GM21529 (cell line): Measurements from ENCODE around the gene PCNX4.
A peak's percentile ranks its signal among the peaks of the same experiment; 100 is the strongest.

Experiments
- ATAC-seq: cut with Tn5 transposase; IDR thresholded peaks from one replicate; pipeline ENCODE4 v1.9.1; 2021; ENCODE audit not compliant: unreplicated experiment

Gene PCNX4

DNA sequence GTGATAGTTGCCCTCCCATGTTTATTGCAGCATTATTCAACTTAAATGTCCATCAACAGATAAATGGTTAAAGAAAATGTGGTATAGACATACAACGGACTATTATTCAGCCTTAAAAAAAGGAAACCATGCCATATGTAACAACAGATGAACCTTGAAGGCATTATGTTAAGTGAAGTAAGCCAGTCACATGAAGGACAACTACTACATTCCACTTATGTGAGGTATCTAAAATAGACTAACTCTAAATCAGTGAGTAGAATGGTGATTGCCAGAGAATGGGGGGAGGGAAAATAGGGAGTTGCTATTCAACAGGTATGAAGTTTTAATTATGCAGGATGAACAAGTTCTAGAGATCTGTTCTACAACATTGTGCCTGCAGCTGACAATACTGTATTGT, 10.1 kb downstream of the PCNX4 start:
- no peak for ATAC-seq

DNA sequence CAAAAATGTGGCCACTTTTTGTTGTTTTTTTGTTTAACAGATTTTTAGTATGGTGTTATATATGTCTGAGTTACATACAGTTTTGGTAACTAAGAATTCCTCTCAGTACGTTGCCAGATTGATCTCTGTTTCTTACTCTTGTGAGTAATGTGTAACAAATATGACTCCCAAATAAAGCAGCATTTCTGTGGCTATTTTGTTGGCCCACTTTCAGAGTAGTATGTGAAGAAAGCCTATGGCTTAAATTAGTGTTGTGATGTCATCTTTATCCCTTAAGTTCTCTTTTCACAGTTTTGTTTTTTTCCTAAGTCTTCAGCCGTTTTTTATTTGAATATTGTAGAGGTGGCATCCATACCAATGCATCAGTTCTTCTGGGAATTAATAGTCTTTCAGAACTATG, 10.7 kb downstream of the PCNX4 start:
- ATAC-seq: no peak

DNA sequence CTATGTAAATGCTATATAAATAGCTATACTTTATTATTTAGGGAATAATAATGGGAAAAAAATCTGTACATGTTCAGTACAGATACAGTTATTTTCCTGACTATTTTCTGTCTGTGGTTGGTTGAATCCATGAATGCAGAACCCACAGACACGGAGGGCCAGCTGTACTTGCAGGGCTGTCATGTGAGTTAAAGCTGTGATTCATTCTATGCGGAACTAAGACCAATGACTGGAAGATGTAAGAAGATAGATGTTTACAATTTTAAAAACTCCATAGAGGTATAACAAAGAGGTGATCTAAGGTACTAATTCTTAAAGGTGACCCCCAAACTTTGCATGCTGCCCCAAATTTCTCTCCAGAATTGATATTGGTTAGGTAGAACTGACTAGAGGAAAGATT, 14.6 kb downstream of the PCNX4 start:
- ATAC-seq: no peak

DNA sequence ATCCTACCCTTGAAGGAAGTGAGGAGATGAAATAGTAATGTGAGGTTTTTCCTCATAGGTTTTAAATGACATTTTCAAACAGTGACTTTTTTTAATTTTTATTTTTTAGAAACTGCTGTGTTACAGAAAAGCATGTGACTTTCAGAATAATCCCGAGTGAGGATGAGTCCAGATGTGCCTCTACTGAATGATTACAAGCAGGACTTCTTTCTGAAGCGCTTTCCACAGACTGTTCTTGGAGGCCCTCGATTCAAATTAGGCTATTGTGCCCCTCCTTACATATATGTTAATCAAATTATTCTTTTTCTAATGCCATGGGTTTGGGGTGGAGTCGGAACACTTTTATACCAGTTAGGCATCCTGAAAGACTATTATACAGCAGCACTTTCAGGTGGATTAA, 15.8 kb downstream of the PCNX4 start:
- ATAC-seq: no peak

DNA sequence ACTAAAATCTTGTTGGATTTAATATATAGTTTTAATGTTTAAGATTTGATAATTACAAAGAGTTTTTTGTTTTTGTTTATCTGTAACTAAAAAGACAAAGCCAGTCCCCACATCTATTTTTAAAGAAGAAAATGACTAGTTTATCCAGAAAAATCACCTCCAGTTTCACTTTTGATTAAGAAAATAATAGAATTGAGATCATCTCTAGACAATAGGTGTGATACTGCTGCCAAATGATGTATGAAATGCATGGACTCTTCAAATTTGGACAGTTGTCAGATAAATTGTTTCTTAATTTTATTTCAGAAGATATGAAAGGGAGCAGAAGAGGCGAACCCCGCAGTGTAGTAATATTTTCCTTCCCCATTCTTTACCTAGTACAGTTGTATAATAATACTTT, 20.0 kb downstream of the PCNX4 start:
- no peak for ATAC-seq

DNA sequence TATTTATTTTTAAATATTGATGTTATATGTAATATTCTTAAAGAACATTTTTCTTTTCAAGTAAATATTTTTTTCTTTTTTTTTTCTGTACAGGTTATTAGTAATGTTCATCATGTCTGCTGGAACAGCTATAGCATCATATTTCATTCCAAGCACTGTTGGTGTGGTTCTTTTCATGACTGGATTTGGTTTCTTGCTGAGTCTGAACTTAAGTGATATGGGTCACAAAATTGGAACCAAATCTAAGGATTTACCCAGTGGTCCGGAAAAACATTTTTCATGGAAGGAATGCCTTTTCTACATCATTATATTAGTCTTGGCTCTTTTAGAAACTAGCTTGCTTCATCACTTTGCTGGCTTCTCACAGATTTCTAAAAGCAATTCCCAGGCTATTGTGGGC, 23.2 kb downstream of the PCNX4 start:
- ATAC-seq: no peak

DNA sequence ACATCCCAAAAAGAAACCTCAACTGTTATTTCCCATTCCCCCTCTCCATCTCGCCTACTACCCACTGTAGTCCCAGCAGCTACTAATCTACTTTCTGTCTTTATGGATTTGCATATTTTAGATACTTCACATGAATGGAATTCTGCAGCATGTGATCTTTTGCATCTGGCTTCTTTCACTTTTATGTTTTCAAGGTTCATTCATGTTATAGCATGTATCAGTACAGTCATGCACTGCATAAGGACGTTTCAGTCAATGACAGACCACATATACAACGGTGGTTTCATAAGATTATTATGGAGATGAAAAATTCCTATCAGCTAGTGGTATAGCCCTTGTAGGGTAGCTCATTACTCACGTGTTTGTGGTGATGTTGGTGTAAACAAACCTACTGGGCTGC, 24.5 kb downstream of the PCNX4 start:
- ATAC-seq: no peak

DNA sequence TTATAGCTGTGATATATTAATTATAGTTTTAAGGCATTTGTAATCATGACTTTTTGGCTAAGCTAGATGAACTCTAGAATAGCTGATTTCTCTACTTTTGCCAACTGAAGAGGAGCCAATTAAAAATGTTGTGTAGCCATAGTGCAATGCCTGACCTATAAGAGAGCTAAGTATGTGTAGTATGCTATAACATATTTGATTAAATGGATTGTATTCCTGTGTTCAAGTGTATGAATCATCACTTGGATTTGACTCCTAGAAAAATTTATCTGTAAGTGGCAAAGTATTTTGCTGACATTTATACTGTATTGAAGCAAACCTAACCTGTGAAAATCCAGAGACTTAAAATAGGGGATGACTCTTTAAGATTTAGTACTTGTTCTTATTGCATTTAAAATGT, 34.2 kb downstream of the PCNX4 start:
- no peak for ATAC-seq

DNA sequence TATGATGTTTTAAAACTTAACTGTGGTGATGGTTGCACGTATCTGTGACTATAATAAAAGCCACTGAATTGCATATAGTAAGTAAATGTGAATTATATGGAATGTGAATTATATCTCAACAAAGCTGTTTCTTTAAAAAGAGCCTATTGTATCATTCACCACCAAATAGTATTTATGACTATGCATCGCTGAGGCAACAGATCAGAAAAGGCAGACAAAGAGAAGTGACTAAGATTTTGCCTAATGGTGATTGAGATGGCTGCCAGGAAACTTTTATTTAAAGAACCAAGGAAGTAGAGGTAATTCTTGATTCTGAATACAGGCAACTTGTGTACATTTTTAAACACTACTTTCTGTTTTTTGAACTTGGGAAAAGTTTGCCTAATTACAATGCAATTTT, 41.8 kb downstream of the PCNX4 start:
- no peak for ATAC-seq

DNA sequence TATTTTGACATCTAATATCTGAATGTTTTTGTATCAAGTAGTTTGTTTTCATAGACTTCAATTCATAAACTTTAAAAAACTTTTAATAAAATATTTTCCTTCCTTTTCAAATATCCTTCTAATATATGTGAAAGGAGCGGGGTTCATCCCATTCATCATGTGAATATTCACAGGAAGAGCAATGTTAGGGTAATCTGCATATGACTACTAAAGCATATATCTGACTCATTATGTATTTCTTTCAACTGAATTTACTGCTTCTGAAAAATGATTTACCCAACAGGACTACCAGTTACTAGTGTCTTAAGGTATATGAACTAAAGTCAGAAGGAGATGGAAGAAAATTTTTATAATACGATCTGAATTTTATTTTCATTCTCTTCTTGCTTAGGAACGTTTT, 43.0 kb downstream of the PCNX4 start:
- no peak for ATAC-seq

DNA sequence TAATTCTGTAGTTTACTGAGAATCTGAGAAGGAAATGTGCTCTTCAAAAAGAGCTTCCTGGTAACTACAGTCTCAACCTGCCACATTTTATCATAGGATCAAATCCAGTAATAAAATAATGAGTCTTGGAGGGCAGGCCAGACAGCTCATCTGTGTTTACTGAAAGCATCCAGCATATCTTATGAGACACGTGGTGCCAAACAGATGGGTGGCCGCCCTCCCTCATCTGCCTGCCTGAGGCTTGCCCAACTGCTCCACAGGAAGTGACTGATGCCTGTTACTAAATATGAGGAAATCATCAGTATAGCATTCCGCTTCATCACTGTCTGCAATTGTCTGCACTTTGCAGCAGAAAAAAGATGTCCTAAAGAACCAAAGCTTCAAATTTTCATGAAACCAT, 60.0 kb downstream of the PCNX4 start:
- ATAC-seq: peak; percentile 86

DNA sequence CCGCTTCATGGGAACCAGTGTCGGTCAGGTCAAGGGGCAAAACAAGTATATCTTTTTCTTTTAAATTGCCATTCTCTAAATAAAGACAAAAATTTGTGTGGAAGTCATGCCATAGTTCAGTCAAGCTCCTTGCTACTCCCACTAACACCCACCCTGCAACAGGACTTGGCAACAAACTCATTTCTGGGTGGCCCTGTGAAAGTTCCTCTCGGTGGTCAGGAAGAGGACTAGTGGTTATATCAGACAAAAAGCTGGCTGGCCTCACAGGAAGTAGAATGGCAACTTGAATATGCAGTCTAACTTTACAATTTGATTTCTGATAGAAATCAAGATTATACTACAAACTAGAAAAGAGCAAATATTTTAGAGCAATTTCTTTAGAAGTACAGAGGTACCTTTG, 62.3 kb downstream of the PCNX4 start:
- ATAC-seq: no peak

DNA sequence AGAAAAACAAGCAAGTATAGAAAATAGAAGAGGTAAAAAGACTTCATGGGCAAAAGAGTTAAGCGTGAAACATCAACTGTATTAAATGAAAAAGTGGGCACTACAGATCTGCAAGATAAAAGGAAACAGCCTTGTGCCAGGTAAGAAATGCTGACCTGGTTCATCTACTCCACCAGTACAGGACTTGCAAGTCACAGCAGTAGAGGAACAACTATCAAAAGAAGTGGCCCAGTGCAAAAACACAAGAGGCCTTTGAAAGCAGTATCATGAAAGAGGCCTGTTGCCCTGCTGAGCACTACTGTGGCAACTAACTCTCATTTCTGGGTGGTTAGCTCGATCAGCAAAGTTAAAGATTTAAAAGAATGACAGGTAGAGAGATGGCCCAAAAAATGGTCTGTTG, 62.9 kb downstream of the PCNX4 start:
- no peak for ATAC-seq

DNA sequence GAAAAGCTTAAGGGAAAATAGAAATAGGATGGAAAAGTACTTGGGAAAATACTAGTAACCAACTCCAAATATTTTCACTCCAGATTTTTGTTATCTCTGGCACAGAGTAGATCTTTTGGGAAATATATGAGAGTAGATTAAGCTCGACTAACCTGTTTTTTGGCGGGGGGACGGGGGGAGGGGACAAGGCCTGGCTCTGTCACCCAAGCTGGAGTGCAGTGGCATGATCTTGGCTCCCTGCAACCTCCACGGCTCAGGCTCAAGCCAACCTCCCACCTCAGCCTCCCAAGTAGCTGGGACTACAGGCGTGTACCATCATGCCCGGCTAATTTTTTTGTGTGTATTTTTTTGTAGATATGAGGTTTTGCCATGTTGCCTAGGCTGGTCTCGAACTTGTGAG, 68.7 kb downstream of the PCNX4 start:
- ATAC-seq: no peak

DNA sequence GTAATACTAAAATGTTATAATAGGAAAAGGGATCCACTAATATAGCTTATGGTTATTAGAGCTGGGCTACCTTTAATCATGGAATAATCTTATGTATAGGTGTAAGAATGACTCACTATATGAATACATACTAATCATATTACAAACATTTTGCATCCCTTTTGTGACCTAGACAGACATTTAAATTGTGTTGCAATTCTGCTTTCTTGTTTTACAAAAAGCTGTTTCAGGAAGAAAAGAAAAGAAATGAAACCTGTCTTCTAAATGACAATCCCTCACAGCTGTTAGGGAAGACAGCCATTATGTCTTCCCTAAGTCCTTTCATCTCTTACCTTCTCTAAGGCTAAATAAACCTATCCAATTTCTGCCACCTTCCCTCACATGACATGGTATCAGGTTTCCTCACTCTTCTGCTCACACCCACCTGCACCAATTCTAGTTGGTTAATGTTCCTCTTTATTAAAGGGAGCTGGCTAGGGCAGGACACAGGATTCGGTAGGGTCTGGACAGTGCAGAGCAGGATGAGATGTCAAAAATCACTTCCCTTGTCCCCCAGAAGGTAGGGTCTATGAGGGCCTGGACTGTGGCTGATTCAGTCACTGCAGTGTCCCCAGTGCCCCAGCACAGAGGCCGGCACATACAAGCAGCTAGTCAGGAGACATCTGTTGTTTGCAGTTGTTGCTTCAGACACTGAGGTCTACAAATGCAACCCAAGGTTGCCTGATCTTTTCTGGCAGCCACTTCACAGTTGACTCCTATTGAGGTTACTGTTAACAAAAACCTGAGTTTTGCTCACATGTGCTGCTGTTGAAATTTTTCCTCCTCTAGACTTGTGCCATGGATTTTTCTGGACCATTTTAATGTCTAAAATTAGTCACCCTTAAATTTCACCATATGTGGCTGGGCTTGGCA, 69.7 kb downstream of the PCNX4 start:
- ATAC-seq: no peak

DNA sequence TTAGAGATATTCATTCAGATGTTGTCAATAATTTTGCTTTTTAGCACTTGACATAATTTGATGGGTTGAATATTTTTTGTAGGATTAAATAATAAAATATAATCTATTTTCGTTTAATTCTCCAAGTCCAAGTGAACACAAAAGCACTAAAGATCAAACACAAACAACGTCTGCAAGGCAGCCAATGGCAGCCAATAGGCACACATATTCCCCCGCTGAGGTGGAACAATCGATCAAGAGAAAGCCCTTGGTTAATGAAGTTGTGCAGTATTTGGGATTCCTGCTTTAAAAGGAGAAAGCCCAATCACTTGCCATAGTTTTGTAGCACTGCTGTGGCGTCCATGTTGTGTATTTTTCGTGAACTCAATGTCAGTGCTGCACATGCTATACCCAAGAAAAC, 72.0 kb downstream of the PCNX4 start:
- ATAC-seq: no peak

DNA sequence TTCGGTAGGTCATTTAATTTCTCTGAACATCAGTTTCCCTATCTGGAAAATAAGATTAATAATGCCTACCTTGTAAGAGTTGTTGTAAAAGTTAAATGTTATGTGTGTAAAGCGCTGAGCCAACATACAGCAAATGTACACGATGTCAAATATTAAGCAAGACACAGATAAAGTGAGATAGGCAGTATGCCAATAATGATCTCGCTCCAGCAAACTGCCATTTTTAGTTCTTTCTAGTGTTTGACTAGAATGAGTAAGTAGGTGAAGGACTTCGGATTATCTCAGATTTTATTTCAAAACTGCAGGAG, 72.6 kb downstream of the PCNX4 start:
- peak; percentile 5 for ATAC-seq

DNA sequence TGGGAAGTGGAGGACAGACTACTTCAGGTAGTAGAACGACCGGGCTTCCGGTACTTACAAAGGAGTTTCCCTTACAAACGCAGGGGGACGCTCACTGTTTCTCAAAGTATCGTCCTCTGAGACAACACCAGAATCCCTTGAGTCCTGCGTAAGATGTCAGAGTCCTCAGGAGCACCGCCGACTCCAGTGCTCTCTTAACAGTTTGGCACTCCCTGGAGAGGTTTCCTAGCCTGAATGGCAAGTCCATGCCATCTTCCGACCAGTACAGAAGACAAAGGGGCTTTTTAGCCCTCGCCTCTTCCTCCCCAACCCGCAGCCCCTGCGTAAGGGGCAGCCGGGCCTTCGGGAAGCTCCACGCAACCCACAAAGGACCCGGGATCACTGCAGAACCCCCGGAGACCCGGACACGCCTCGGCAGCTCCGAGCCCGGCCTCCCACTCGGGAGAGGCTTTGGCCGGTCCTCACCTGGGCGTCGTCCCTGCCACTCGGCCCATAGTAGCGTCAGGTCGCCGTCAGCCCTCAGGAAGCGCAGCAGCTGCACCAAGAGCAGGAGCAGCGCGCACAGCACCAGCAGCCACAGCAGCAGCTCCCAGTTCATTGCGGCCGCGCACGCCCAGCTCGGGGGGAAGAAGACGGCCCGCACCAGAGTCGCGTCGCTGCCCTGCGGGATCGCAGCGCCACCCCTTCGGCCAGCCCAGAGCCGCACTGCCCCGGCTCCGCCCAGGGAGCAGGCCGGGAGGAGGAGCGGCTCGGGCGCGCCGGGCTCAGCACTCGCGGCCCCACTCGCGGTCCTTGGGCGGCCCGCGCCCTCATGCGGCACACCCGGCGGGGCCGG, 73.2 kb downstream of the PCNX4 start, which contains the start of gene DHRS7:
DHRS7 (minus strand) TSS at position 687 of the 835 bp plus-strand sequence; CDS start at position 598, 89 bp downstream.
- peak; percentile 85 for ATAC-seq

DNA sequence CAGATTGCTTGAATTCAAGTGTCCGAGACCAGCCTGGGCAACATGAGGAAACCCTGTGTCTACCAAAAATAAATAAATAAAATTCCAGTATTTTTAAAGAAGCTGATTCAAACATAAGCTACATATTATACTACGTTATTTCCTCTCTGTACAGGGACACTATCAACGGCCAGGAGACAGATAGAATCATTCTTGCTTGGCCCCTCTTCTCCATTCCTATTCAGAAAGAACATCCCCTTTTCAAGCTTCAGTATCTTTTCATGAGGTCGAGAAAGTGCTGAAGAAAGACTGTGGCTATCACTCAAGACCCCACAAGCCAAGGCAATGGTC, 73.8 kb downstream of the PCNX4 start:
- ATAC-seq: peak; percentile 9

DNA sequence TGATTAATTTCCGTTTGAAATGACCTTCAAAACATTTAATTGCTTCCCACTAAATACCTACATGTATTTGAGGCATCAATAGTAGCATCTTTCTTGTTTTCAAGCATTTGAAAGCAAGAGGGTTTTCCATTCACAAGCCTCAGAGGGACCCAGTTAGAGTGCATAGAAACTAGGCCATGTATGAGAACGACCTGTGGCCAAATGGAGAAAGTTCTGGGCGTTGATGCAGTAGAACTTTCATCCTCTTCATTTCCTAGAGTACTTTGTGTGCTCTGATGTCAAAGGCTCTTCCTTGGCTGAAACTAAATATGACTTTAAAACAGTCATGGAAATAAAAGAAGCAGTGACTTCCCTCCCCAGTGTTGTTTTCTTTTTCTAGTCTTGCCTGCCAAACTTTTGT, 74.4 kb downstream of the PCNX4 start:
- no peak for ATAC-seq

DNA sequence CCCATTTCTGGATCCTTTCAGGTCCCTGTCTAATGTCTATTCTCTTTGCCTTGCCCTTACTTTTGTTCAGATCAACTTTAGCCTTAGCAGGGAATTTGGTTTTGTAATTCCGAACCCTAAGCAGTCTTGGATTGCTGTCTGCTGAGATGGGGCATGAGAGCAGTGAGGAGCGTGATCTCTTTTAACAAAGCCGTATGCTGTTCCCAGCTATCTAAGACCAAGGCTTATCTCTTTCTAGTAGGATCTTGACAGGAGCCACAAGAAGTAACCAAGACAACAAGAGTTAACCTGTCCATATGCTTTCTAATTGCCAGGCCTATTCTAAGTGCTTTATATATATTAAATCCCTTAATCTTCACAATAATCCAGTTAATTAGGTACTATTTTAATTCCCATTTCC, 78.0 kb downstream of the PCNX4 start:
- ATAC-seq: no peak

DNA sequence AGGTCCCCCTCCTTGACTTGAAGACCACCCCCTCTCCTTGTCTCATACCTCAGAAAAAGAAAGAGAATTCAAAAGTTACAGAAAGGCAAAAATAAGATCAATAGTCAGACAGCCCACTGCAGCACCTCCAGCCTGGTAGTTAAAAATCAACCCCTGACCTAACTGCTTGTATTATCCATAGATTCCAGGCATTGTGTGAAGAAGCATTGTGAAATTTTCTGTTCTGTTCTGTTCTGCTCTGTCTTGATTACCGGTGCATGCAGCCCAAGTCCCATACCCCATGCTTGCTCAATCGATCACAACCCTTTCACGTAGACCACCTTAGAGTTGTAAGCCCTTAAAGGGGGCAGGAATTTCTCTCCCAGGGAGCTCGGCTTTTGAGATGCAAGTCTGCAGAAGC, 79.2 kb downstream of the PCNX4 start:
- no peak for ATAC-seq
